ENCODE results near the gene PTN.

Gene PTN

GRCh38 chr7:137386966-137387365 lies 43.4 kb upstream of the PTN start:
- Histone ChIP-seq H3K27me3 (ENCODE audit: insufficient read depth, poor library complexity, severe bottlenecking) (no peaks in the 10 kb centered on the region), H3K4me3 (replicated peaks; ENCODE audit: insufficient read depth, low read length) (no peak overlapping the region), H3K27ac (replicated peaks) (no peak overlapping the region)
- TF ChIP-seq SPI1 (IDR thresholded peaks at IDR 0.05; ENCODE audit: borderline replicate concordance, low read depth) (no peak), REST (IDR thresholded peaks at IDR 0.05; ENCODE audit: insufficient replicate concordance, low read depth) (no peak), POLR2AphosphoS5 (IDR thresholded peaks at IDR 0.05; ENCODE audit: low read depth) (no peak), GABPA (IDR thresholded peaks at IDR 0.05; ENCODE audit: low read depth) (no peak), CTCF (IDR thresholded peaks at IDR 0.05; ENCODE audit: insufficient read depth, low read length) (no peak)
- no peak for DNase-seq (ENCODE audit: low read depth in 1 of 2, low spot score in 1 of 2)

GRCh38 chr7:137381045-137381444 lies 37.5 kb upstream of the PTN start:
- Histone ChIP-seq H3K27me3 (ENCODE audit: insufficient read depth, poor library complexity, severe bottlenecking) (no peaks in the 10 kb centered on the region), H3K4me3 (replicated peaks; ENCODE audit: insufficient read depth, low read length) (no peak overlapping the region), H3K27ac (replicated peaks) (no peak overlapping the region)
- no peak for TF ChIP-seq SPI1 (IDR thresholded peaks at IDR 0.05; ENCODE audit: borderline replicate concordance, low read depth)
- no peak for TF ChIP-seq GABPA (IDR thresholded peaks at IDR 0.05; ENCODE audit: low read depth)
- no peak for TF ChIP-seq REST (IDR thresholded peaks at IDR 0.05; ENCODE audit: insufficient replicate concordance, low read depth)
- no peak for TF ChIP-seq CTCF (IDR thresholded peaks at IDR 0.05; ENCODE audit: insufficient read depth, low read length)
- TF ChIP-seq POLR2AphosphoS5 (IDR thresholded peaks at IDR 0.05; ENCODE audit: low read depth): no peak
- no peak for DNase-seq (ENCODE audit: low read depth in 1 of 2, low spot score in 1 of 2)

GRCh38 chr7:137373507-137373906 lies 30.0 kb upstream of the PTN start:
- no peak for DNase-seq (ENCODE audit: low read depth in 1 of 2, low spot score in 1 of 2)
- no peaks in the 10 kb centered on the region for H3K27me3 ChIP-seq (ENCODE audit: insufficient read depth, poor library complexity, severe bottlenecking)
- no peak overlapping the region for H3K4me3 ChIP-seq (replicated peaks; ENCODE audit: insufficient read depth, low read length)
- TF ChIP-seq POLR2AphosphoS5 (IDR thresholded peaks at IDR 0.05; ENCODE audit: low read depth): no peak
- no peak for TF ChIP-seq CTCF (IDR thresholded peaks at IDR 0.05; ENCODE audit: insufficient read depth, low read length)
- TF ChIP-seq REST (IDR thresholded peaks at IDR 0.05; ENCODE audit: insufficient replicate concordance, low read depth): no peak
- no peak for TF ChIP-seq SPI1 (IDR thresholded peaks at IDR 0.05; ENCODE audit: borderline replicate concordance, low read depth)
- TF ChIP-seq GABPA (IDR thresholded peaks at IDR 0.05; ENCODE audit: low read depth): no peak
- no peak overlapping the region for H3K27ac ChIP-seq (replicated peaks)

All from HL-60 (cell line).